ENCODE data around the gene RPS6KA3.

RPS6KA3 gene

GRCh38 chrX:20231598-20231997, 35.1 kb downstream of the RPS6KA3 start:
- H3K36me3 Mint-ChIP-seq (ENCODE audit: low read depth): peaks cover 62% of the 10 kb centered on the region
- no peak overlapping the region for H3K4me3 Mint-ChIP-seq
- H3K9me3 Mint-ChIP-seq: peaks cover 19% of the 10 kb centered on the region
- H3K27ac Mint-ChIP-seq: no peak overlapping the region
- no peaks in the 10 kb centered on the region for H3K27me3 Mint-ChIP-seq (ENCODE audit: low read depth)
- H3K4me1 Mint-ChIP-seq: no peaks in the 10 kb centered on the region
- TF ChIP-seq CTCF (IDR thresholded peaks at IDR 0.05; ENCODE audit: unreplicated experiment in 3 of 3): no peak

DNA sequence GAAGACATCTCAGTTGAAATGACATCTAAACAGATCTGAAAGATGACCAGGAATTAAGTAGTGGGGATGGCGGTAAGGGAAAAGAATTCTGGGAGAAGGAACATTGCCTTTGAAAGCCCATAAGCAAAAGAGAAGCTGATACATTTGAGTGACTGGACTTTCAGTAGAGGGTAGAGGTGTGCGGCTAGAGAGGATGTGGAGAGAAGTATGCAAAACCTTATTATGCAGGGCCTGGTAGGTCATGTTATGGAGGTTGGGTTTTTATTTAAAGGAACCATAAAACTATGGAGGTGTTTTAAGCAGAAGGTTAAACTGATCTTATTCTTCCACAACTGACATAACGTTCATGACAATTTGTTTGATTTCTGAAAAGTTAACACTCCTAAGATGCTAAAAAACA, 36.3 kb downstream of the RPS6KA3 start:
- no peak for TF ChIP-seq CTCF (IDR thresholded peaks at IDR 0.05; ENCODE audit: unreplicated experiment in 3 of 3)
- Mint-ChIP-seq H3K27ac (no peak overlapping the region), H3K9me3 (peaks cover 13% of the 10 kb centered on the region), H3K27me3 (ENCODE audit: low read depth) (no peaks in the 10 kb centered on the region), H3K4me3 (no peak overlapping the region), H3K36me3 (ENCODE audit: low read depth) (peaks cover 54% of the 10 kb centered on the region), H3K4me1 (no peaks in the 10 kb centered on the region)

- Mint-ChIP-seq H3K27me3 (ENCODE audit: low read depth) (no peaks in the 10 kb centered on the region), H3K36me3 (ENCODE audit: low read depth) (peaks cover 43% of the 10 kb centered on the region), H3K27ac (no peak overlapping the region), H3K4me3 (no peak overlapping the region), H3K4me1 (no peaks in the 10 kb centered on the region), H3K9me3 (peaks cover 8% of the 10 kb centered on the region)
- no peak for TF ChIP-seq CTCF (IDR thresholded peaks at IDR 0.05; ENCODE audit: unreplicated experiment in 3 of 3)
Measured at GRCh38 chrX:20229155-20229554, 37.6 kb downstream of the RPS6KA3 start.

GRCh38 chrX:20228245-20228644, 38.5 kb downstream of the RPS6KA3 start:
- peaks cover 36% of the 10 kb centered on the region for H3K36me3 Mint-ChIP-seq (ENCODE audit: low read depth)
- no peaks in the 10 kb centered on the region for H3K27me3 Mint-ChIP-seq (ENCODE audit: low read depth)
- no peak overlapping the region for H3K4me3 Mint-ChIP-seq
- no peak overlapping the region for H3K27ac Mint-ChIP-seq
- TF ChIP-seq CTCF (IDR thresholded peaks at IDR 0.05; ENCODE audit: unreplicated experiment in 3 of 3): no peak
- no peaks in the 10 kb centered on the region for H3K4me1 Mint-ChIP-seq
- peaks cover 3% of the 10 kb centered on the region for H3K9me3 Mint-ChIP-seq

GRCh38 chrX:20227116-20227515, 39.6 kb downstream of the RPS6KA3 start:
- Mint-ChIP-seq H3K27ac (no peak overlapping the region), H3K36me3 (ENCODE audit: low read depth) (peaks cover 29% of the 10 kb centered on the region), H3K27me3 (ENCODE audit: low read depth) (no peaks in the 10 kb centered on the region), H3K9me3 (peaks cover 3% of the 10 kb centered on the region), H3K4me1 (no peaks in the 10 kb centered on the region), H3K4me3 (no peak overlapping the region)
- no peak for TF ChIP-seq CTCF (IDR thresholded peaks at IDR 0.05; ENCODE audit: unreplicated experiment in 3 of 3)

DNA sequence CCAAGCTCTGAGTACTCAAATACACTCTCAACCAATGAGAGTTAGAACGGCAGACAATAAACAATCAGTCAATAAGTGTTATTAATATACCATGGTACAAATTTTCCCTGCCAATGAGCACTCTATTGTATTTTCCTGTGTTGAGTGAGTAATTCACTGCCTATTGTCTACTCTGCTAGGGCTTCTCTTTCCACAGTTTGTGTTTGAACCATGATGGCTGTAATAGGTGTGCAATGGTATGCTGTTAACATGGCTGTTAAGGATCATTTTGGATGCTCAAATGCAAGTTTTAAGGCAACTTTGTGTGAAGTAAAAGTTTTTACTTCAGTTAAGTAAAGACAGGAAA, 41.2 kb downstream of the RPS6KA3 start:
- Mint-ChIP-seq H3K36me3 (ENCODE audit: low read depth) (peaks cover 18% of the 10 kb centered on the region), H3K4me1 (no peaks in the 10 kb centered on the region), H3K27ac (no peak overlapping the region), H3K27me3 (ENCODE audit: low read depth) (no peaks in the 10 kb centered on the region), H3K9me3 (no peaks in the 10 kb centered on the region), H3K4me3 (no peak overlapping the region)
- no peak for TF ChIP-seq CTCF (IDR thresholded peaks at IDR 0.05; ENCODE audit: unreplicated experiment in 3 of 3)

Measured in nephron (organoid).